Measurements from ENCODE around the gene PARP9.

GRCh38 chr3:122582390-122582789, 18.3 kb upstream of the PARP9 start:
- TF ChIP-seq, protein P1, sequence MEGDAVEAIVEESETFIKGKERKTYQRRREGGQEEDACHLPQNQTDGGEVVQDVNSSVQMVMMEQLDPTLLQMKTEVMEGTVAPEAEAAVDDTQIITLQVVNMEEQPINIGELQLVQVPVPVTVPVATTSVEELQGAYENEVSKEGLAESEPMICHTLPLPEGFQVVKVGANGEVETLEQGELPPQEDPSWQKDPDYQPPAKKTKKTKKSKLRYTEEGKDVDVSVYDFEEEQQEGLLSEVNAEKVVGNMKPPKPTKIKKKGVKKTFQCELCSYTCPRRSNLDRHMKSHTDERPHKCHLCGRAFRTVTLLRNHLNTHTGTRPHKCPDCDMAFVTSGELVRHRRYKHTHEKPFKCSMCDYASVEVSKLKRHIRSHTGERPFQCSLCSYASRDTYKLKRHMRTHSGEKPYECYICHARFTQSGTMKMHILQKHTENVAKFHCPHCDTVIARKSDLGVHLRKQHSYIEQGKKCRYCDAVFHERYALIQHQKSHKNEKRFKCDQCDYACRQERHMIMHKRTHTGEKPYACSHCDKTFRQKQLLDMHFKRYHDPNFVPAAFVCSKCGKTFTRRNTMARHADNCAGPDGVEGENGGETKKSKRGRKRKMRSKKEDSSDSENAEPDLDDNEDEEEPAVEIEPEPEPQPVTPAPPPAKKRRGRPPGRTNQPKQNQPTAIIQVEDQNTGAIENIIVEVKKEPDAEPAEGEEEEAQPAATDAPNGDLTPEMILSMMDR (IDR thresholded peaks at IDR 0.05; ENCODE audit: low read depth, low read length): no peak
- TF ChIP-seq MYC (IDR thresholded peaks at IDR 0.05; ENCODE audit: low read depth, low read length): no peak
- TF ChIP-seq, protein P2, sequence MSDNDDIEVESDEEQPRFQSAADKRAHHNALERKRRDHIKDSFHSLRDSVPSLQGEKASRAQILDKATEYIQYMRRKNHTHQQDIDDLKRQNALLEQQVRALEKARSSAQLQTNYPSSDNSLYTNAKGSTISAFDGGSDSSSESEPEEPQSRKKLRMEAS (IDR thresholded peaks at IDR 0.05; ENCODE audit: low read depth, low read length): no peak
